Smooth muscle cell (in vitro differentiated cells): Measurements from ENCODE around the gene PDE6B. TPM values are rescaled to one million over a fixed set of nuclear protein-coding genes. Genes with fewer than 3 reads are reported as not detected.

Source experiments
- DNase-seq: peaks from one replicate; lab custom pipeline; 2025; ENCODE audit not compliant: unreplicated experiment; lab: John Stamatoyannopoulos, UW
- H2AFZ ChIP-seq: fragments of 200-600 bp; sonication (generic); 2 replicates; pipeline ENCODE4 v1.6.0; 2016; ENCODE audit warnings: antibody characterized with exemption, low read depth, mild to moderate bottlenecking
- H3F3A ChIP-seq: fragments of 200-600 bp; sonication (generic); 2 replicates; pipeline ENCODE4 v1.6.0; 2017; ENCODE audit warnings: antibody characterized with exemption, low read depth
- H3K27ac ChIP-seq: fragments of 200-600 bp; sonication (generic); 2 replicates; pipeline ENCODE4 v1.5.1; 2016; ENCODE audit warnings: low read depth, mild to moderate bottlenecking
- H3K27me3 ChIP-seq: fragments of 200-600 bp; sonication (generic); 2 replicates; pipeline ENCODE4 v1.6.1; 2016; ENCODE audit warnings: low read depth, mild to moderate bottlenecking
- H3K36me3 ChIP-seq: fragments of 200-600 bp; sonication (generic); 2 replicates; pipeline ENCODE4 v1.5.1; 2016; ENCODE audit warnings: low read depth
- H3K4me1 ChIP-seq: fragments of 200-600 bp; sonication (generic); 2 replicates; pipeline ENCODE4 v1.5.1; 2016; ENCODE audit warnings: low read depth
- H3K4me2 ChIP-seq: fragments of 200-600 bp; sonication (generic); 2 replicates; pipeline ENCODE4 v1.6.0; 2016; ENCODE audit warnings: mild to moderate bottlenecking
- H3K4me3 ChIP-seq: fragments of 200-600 bp; sonication (generic); 2 replicates; pipeline ENCODE4 v1.5.1; 2016; ENCODE audit warnings: mild to moderate bottlenecking
- H3K79me2 ChIP-seq: fragments of 200-600 bp; sonication (generic); 2 replicates; pipeline ENCODE4 v1.6.0; 2016; ENCODE audit warnings: low read depth, mild to moderate bottlenecking
- H3K9ac ChIP-seq: fragments of 200-600 bp; sonication (generic); 2 replicates; pipeline ENCODE4 v1.6.0; 2016; ENCODE audit warnings: low read depth
- H3K9me3 ChIP-seq: fragments of 200-600 bp; sonication (generic); replicated peaks from 2 replicates; pipeline ENCODE4 v1.5.1; 2016; ENCODE audit warnings: low read depth
- H4K20me1 ChIP-seq: fragments of 200-600 bp; sonication (generic); 2 replicates; pipeline ENCODE4 v1.6.0; 2016; ENCODE audit warnings: low read depth
- CTCF ChIP-seq: fragments of 200-600 bp; sonication (generic); IDR thresholded peaks from 2 replicates; pipeline ENCODE4 v1.5.1; 2017; ENCODE audit warnings: borderline replicate concordance, mild to moderate bottlenecking, antibody characterized with exemption; ENCODE audit not compliant: insufficient read depth, poor library complexity, severe bottlenecking
- WGBS: methylation state at CpG from one replicate; pipeline ENCODE4 v1.1.7; 2016; ENCODE audit warnings: low lambda C conversion rate; 5-methylcytosine and 5-hydroxymethylcytosine counted together
- polyA plus RNA-seq: library from polyadenylated mRNA; unstranded; fragments of >200 nt; fragmentation: Nextera tagmentation; extraction: Ambion mirVana; gene quantifications from 2 replicates; pipeline ENCODE4 v1.2.1, GENCODE V29; 2016
- total RNA-seq: library from RNA; depleted of rRNA; stranded (reverse); fragments of >200 nt; gene quantifications from 2 replicates; pipeline ENCODE4 v1.2.3, GENCODE V29; 2014

The PDE6B gene
- total and polyA plus RNA-seq, 2 experiments from 2014 or later, result 5.1 to 9.0 TPM

GRCh38 chr4:680928-681645 lies 55.7 kb downstream of the PDE6B start:
- Histone ChIP-seq H3K4me2 (peak overlapping the region; percentile 98), H2AFZ (peak overlapping the region; percentile 69), H3K4me1 (peaks cover 5% of the 10 kb centered on the region), H3K9me3 (no peaks in the 10 kb centered on the region), H3K4me3 (peak overlapping the region; percentile 60), H3K27me3 (no peaks in the 10 kb centered on the region), H3K79me2 (peaks cover 4% of the 10 kb centered on the region), H3K27ac (peak overlapping the region; percentile 35), H4K20me1 (no peaks in the 10 kb centered on the region), H3F3A (no peaks in the 10 kb centered on the region), H3K36me3 (no peaks in the 10 kb centered on the region), H3K9ac (no peak overlapping the region)
- TF ChIP-seq CTCF, result no peak
- peak; percentile 28 for DNase-seq
- 5% methylated on average over 17 of the region's 62 CpGs for WGBS

- H3K9me3 ChIP-seq, result no peaks in the 10 kb centered on the region
- DNase-seq, result no peak
- no peaks in the 10 kb centered on the region for H3K27me3 ChIP-seq
- H3K4me2 ChIP-seq, result no peak overlapping the region
- H3K4me1 ChIP-seq, result peaks cover 5% of the 10 kb centered on the region
- H2AFZ ChIP-seq, result no peak overlapping the region
- H4K20me1 ChIP-seq, result no peaks in the 10 kb centered on the region
- no peaks in the 10 kb centered on the region for H3K36me3 ChIP-seq
- H3K4me3 ChIP-seq, result no peak overlapping the region
- TF ChIP-seq CTCF, result no peak
- H3K27ac ChIP-seq, result no peak overlapping the region
- H3K9ac ChIP-seq, result no peak overlapping the region
- H3K79me2 ChIP-seq, result peaks cover 8% of the 10 kb centered on the region
- WGBS, result 84% methylated on average over 28 of the region's 58 CpGs
- no peaks in the 10 kb centered on the region for H3F3A ChIP-seq
Observed at GRCh38 chr4:681736-682451, 56.5 kb downstream of the PDE6B start.

- 95% methylated on average over 22 of the region's 23 CpGs for WGBS
- Histone ChIP-seq H3F3A (peaks cover 2% of the 10 kb centered on the region), H3K4me1 (peaks cover 5% of the 10 kb centered on the region), H3K27ac (no peak overlapping the region), H3K79me2 (peaks cover 8% of the 10 kb centered on the region), H2AFZ (no peak overlapping the region), H4K20me1 (no peaks in the 10 kb centered on the region), H3K9ac (no peak overlapping the region), H3K4me3 (no peak overlapping the region), H3K36me3 (no peaks in the 10 kb centered on the region), H3K27me3 (no peaks in the 10 kb centered on the region), H3K9me3 (no peaks in the 10 kb centered on the region), H3K4me2 (no peak overlapping the region)
- DNase-seq, result no peak
- TF ChIP-seq CTCF, result no peak
Observed at GRCh38 chr4:682490-683172, 57.3 kb downstream of the PDE6B start.
